NCI-H2107 (cell line): ENCODE results near the gene ADGRL4.
"Not testable (repeated sequence)": the region's sequence is repeated elsewhere in the genome, so short reads cannot be mapped to it uniquely, and the experiment has no call there.

Experiments
- DNase-seq: peaks from one replicate; lab custom pipeline; 2025; lab: John Stamatoyannopoulos, UW

The ADGRL4 gene

GRCh38 chr1:79006564-79006963 lies at the start of gene ADGRL4:
ADGRL4 (minus strand) TSS chr1:79006730; CDS start chr1:79006654, 76 bp downstream.
- no peak for DNase-seq

GRCh38 chr1:79055856-79056255 lies 49.3 kb upstream of the ADGRL4 start:
- DNase-seq = no peak

GRCh38 chr1:79052829-79053449 lies 46.4 kb upstream of the ADGRL4 start:
- DNase-seq = no peak

GRCh38 chr1:79044974-79045650 lies 38.6 kb upstream of the ADGRL4 start:
- no peak for DNase-seq

GRCh38 chr1:79043506-79043905 lies 37.0 kb upstream of the ADGRL4 start:
- no peak for DNase-seq

- no peak for DNase-seq
These were observed 36.0 kb upstream of the ADGRL4 start for GRCh38 chr1:79042539-79042938.

- DNase-seq = no peak
These were observed 35.6 kb upstream of the ADGRL4 start for GRCh38 chr1:79042117-79042516.

GRCh38 chr1:79041666-79042065 lies 35.1 kb upstream of the ADGRL4 start:
- DNase-seq = no peak

GRCh38 chr1:79040424-79041082 lies 34.0 kb upstream of the ADGRL4 start:
- no peak for DNase-seq

- no peak for DNase-seq
These were observed 30.6 kb upstream of the ADGRL4 start for GRCh38 chr1:79037085-79037484.

GRCh38 chr1:79012500-79012899 lies 6.0 kb upstream of the ADGRL4 start:
- no peak for DNase-seq

- no peak for DNase-seq
These were observed 4.1 kb upstream of the ADGRL4 start for GRCh38 chr1:79010589-79010988.

- no peak for DNase-seq
These were observed 585 bp downstream of the ADGRL4 start for GRCh38 chr1:79005945-79006344.

GRCh38 chr1:79004916-79005315 lies 1.6 kb downstream of the ADGRL4 start:
- DNase-seq = no peak

- no peak for DNase-seq
These were observed 9.7 kb downstream of the ADGRL4 start for GRCh38 chr1:78996791-78997190.

- DNase-seq = no peak
These were observed 19.5 kb downstream of the ADGRL4 start for GRCh38 chr1:78987042-78987441.

- DNase-seq = no peak
These were observed 26.0 kb downstream of the ADGRL4 start for GRCh38 chr1:78980511-78980910.

- no peak for DNase-seq
These were observed 33.8 kb downstream of the ADGRL4 start for GRCh38 chr1:78972723-78973122.

GRCh38 chr1:78967091-78967490 lies 39.4 kb downstream of the ADGRL4 start:
- not testable (repeated sequence) for DNase-seq

- no peak for DNase-seq
These were observed 47.8 kb downstream of the ADGRL4 start for GRCh38 chr1:78958711-78959110.

- DNase-seq = no peak
These were observed 55.7 kb downstream of the ADGRL4 start for GRCh38 chr1:78950826-78951225.

- no peak for DNase-seq
These were observed 57.3 kb downstream of the ADGRL4 start for GRCh38 chr1:78949227-78949626.

- no peak for DNase-seq
These were observed 87.4 kb downstream of the ADGRL4 start for GRCh38 chr1:78919150-78919549.
